SIG-M5 treated with dmso at 0.1 percent for 504 hours (cell line): ENCODE measurements around the gene KCNMA1.

Experiments used
- DNase-seq: peaks from one replicate; lab custom pipeline; 2025; ENCODE audit not compliant: unreplicated experiment; lab: John Stamatoyannopoulos, UW

KCNMA1 gene

DNA sequence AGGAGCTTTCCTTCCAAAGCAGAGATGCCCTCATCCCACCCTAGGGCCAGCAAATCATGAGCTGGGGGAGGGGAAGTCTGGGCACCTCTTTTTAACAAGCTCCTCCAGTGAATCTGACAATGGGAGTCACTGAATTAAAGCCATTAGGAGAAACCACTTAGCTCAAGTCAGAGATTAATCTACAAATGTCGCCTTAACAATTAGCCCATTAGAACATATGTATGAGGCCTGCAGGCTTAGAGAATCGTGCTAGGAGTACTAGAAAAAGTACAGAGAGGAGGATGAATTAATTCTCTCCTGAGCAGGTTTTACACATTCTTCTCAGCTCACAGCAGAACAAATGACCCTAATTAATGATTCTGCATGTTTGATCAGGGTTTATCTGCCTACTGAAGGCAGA, 381.3 kb downstream of the KCNMA1 start:
- DNase-seq: no peak

DNA sequence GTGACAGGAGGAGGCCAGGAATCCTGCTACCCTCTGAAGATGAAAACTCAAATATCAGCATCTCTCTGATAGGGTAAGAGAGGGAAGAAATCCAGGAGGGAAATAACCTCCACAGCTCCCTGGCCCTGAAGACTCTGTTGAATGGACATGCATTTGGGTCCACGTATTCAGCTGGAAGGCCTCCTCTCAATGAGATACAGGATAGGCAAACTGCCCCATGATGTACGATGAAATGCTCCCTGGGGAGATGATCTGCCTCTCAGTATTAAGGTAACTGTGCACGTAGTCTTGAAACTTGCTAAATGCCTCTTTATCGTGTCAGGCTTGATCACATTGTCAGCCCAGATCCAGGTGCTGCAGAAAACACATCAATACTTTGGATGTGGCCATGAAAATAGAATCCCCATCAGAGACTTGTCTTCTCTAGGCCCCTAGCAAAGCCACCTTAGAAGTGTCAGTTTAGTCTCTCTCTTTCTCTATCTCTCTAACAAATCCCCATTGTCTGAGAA, 384.0 kb downstream of the KCNMA1 start:
- DNase-seq: no peak

DNA sequence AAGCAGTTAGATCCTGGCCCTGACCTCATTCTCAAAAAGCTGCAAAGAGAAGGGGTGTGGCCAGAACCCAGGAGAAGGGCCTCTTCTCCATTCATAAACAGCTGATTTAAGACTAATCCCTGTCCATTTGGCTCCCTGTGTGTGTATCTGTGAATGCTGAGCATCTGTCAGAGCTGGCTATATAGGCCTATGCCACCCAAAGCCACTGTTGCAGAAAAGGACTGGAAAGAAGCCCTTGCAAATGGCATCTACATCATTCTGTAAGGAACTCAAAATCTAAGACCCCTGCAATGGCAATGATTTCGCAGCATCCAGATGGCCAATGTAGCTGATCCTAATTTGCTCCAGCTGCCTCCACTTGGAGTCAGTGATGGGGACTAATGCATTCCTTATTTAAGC, 384.5 kb downstream of the KCNMA1 start:
- DNase-seq: no peak

DNA sequence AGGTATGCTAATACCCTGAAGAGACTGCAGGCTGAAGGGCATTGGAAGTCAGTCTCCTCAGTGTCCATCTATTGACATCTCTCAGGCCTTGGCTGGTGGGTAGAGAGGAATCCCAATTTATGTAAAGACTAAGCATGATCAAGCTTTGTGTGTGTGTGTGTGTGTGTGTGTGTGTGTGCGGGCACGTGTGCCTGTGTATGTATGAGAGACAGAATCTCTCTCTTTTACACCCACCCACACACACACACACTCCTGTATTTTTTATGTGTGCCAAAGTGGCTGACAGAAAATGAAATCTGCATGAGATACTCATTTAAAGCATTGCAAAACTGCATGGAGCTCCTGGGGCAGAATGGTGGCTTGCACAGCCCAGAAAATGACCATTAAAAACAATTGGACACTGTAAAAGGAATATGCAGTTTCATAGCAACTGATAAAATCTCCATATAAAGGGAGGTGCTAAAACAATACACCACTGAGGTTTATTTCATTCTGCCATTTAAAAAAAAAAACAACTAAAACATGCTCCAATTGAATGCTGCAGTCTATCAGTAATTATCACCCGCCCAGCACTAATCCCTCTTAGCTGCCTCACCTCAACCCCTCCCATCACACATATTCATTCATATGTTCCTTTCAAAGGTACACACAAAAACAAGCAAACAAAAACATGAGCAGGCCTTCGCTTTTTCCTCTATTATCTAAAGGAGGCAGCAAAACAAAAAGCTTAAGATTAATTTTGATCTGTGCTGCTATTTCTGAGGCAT, 385.0 kb downstream of the KCNMA1 start:
- DNase-seq: no peak

DNA sequence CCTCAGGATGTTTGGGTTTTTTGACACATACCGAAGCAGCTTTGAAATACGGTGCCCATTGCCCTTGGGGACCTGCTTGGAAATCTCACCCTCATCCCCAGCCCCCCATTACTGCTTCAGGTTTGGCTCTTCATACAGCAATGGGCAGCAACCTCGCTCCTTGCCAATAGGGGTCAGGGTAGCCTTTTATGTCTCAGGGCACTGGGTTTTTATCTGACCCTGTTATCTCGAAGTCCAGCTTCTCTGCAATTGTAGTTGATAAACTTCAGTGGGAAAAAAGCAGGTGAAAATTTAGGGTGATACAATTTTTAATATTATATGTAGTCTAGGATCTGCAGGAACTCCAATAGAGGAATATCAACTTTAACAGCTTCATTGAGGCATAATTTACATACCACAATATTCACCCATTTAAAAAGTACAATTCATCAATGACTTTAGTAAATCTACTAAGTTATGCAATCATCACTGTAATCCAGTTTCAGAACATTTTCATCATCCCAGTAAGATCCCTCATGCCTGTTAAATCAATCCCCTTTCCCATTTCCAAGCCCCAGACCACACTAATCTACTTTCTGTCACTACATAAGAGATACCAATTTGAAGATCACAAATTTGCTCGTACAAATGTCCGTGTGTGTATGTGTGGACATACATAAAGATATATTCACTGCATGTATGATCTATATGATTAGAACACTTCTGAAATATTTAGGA, 386.2 kb downstream of the KCNMA1 start:
- DNase-seq: peak; percentile 2

- no peak for DNase-seq
These were observed 387.6 kb downstream of the KCNMA1 start for GRCh38 chr10:77249901-77250459.

GRCh38 chr10:77248104-77248790, 389.4 kb downstream of the KCNMA1 start:
- DNase-seq: no peak

DNA sequence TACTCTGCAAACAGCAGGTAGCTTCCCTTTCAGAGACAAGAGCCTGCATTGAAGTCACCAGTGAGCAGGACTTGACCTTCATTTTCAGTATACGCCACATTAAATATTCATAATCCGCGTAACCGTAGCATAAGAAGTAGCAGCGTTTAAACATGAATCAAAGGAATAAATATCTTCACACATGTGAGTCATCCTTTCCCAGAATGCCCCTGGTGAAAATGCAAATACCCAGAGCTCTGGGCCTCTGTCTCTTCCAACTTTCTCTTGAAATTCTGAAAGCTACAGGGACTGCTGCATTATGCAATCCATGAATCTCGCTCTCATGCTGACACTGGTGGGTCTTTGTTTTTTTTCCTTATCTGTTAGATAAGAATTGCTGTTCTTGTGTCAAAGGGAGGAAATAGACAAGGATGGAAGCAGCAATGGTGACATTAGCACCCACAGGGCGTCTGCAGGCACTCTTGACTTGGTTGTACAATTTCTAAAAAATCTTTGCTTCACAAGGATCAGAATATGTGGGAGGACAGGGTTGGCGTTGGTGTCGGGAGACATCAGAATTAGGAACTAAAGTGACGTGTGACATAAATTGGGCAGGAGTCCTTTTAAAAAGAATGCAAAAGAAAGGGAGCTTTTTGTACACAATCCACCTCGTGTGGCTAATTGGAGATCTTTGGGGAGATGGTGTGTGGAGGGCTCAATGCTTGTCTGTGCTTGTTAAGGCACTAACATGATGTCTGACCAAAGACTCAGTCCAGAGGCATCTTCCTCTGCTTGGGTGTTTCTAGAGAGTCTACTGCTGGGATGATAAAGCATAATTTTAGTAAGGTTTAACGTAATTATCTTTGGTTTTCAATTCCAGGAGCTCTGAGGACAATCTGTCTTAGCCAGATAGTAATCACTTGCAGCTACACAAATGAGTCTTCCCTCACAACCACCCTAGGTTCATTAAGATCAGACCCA, 390.3 kb downstream of the KCNMA1 start:
- DNase-seq: peak; percentile 9

DNA sequence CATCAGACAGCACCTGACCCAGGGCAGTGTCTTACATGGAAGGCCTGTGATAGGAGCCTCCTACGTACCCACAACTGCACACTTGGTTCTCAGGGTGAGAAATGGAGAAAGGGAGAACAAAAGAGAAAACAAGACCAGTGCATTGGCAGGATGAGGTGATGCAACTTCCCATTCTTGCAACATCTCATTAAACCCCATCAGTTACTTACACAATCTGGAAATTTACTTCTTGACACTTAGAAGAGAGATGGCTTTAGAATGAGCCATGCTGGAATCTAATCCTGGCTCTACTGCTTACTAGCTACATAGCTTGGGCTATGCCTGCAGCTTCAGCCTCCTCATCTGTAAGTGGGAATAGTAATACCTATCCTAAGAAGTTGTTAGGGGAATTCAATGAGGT, 391.7 kb downstream of the KCNMA1 start:
- peak; percentile 67 for DNase-seq

GRCh38 chr10:77244746-77245145, 392.9 kb downstream of the KCNMA1 start:
- no peak for DNase-seq

DNA sequence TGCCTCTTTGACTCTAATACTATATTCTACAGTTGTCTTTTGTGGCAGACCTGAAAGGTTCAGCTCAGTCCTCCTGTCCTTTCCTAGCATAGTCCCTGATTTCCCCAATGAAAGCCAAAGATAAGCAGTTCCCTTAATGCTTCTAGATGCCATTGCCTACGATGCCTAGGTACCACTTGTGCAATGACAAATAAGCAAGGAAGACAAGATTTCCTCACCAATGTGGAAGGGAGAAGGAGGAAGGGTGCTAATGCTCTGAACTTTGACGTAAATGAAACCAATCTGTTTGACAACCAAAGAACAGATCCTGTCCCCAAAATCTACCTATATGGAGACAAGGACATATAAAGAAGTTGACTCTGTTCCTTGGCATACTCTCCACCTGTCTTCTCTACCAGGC, 393.3 kb downstream of the KCNMA1 start:
- no peak for DNase-seq

DNA sequence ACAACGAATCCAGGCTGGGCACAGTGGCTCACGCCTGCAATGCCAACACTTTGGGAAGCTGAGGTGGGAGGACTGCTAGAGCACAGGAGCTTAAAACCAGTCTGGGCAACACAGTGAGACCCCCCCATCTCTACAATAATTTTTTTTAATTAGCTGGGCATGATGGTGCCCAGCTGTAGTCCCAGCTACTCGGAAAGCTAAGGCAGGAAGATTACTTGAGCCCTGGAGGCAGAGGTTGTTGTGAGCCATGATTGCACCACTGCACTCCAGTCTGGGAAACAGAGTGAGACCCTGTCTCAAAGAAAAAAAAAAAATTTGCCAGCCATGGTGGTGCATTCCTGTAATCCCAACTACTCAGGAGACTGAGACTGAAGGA, 396.3 kb downstream of the KCNMA1 start:
- no peak for DNase-seq

DNA sequence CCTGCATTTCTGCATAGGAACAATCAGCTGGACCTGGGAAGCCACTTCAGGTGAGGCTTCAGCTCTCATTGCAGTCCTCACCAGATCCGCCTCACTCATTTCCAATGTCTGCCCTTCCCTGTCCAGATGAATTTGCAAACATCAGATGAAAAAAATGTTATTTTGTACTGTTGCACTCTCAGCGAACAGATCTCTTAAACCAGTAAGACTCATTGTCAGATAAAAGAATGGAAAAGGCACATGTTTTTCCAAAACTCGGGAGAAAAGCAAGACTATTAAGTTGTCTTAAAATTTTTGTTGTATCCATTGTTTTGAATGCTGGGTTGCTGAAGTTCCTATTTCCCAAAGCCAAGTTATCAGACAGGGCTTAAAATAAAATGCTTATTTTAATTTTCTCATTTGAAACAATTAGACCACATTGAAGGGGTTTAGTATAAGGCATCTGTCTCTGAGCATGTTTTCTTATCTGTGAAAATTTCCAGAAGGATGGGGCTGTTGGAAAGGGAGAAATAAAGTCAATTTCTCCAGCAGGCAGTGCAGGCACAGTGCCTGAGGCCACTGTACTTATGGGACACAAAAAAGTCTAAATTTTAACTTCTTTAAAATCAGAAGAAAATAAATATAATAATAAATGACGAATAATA, 396.8 kb downstream of the KCNMA1 start:
- DNase-seq: no peak

- DNase-seq: no peak
These were observed 397.5 kb downstream of the KCNMA1 start for GRCh38 chr10:77240041-77240652.

DNA sequence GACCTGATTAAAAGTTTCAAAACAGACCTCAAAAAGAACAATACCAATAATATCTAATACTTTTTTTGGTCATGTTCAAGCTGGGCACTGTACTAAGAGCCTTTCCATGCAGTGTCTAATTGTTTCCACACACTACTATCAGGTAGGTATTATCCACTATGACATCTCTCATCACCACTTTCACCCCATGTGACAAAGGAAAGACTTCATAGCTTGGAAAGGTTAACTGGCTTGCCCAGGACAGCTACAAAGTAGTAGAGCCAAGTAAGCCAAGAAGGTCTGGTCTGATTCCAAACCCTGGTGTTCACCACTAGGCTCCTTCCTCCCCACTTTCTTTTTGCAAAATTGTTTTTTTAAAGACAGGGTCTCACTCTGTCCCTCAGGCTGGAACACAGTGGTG, 400.5 kb downstream of the KCNMA1 start:
- no peak for DNase-seq

GRCh38 chr10:77236700-77237099, 400.9 kb downstream of the KCNMA1 start:
- DNase-seq: no peak

- DNase-seq: no peak
These were observed 401.6 kb downstream of the KCNMA1 start for GRCh38 chr10:77236029-77236428.

GRCh38 chr10:77234599-77234998, 403.0 kb downstream of the KCNMA1 start:
- no peak for DNase-seq

GRCh38 chr10:77233466-77233865, 404.1 kb downstream of the KCNMA1 start:
- DNase-seq: no peak
